Measurements from ENCODE around the gene GMCL1. TPM values are rescaled to one million over a fixed set of nuclear protein-coding genes. Genes with fewer than 3 reads are reported as not detected.
A peak's percentile ranks its signal among the peaks of the same experiment; 100 is the strongest.

The GMCL1 gene
- total and polyA plus RNA-seq, 9 of the 15 experiments (the other 6 are each of a cell fraction or from before 2014, with no cell fraction given) = 7.0 to 27.3 (median 15.4) TPM

DNA sequence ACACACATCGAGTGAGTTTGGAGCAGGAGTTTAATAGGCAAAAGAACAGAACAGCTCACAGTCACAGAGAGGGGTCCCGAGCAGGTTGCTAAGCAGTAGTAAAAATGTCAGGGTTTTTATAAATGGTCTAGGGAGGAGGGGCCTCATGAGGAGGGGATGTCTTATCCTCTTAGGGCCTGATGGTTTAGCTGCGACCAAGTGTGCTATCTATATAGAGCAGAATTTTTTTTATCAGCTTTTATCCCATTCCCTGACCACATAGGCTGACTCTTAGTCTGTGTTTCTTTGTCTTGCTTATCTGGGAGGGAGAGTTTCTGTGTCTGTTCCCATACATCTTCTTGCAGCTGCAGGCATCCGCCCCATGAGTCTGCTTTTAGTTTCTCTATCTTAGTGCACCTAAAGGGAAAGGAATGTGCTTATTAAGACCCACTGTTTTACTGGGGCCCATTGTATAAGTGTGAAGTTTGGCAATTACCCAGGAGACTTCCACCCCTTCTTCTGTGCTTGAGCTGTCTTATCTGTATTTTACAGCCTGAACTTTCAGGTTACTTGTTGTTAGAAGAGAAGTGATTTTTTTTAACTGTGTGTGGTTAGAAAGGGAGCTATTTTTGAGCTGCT is 30.4 kb upstream of the GMCL1 start (continued):
- TF ChIP-seq, protein P1, sequence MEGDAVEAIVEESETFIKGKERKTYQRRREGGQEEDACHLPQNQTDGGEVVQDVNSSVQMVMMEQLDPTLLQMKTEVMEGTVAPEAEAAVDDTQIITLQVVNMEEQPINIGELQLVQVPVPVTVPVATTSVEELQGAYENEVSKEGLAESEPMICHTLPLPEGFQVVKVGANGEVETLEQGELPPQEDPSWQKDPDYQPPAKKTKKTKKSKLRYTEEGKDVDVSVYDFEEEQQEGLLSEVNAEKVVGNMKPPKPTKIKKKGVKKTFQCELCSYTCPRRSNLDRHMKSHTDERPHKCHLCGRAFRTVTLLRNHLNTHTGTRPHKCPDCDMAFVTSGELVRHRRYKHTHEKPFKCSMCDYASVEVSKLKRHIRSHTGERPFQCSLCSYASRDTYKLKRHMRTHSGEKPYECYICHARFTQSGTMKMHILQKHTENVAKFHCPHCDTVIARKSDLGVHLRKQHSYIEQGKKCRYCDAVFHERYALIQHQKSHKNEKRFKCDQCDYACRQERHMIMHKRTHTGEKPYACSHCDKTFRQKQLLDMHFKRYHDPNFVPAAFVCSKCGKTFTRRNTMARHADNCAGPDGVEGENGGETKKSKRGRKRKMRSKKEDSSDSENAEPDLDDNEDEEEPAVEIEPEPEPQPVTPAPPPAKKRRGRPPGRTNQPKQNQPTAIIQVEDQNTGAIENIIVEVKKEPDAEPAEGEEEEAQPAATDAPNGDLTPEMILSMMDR (IDR thresholded peaks at IDR 0.05 in 2 of 3, conservative IDR thresholded peaks at IDR 0.05 in 1 of 3; ENCODE audit: insufficient read depth in 2 of 3, low read depth in 1 of 3, low read length in 3 of 3) = no peak
- peak; percentile 96 for TF ChIP-seq MAFG (tag; conservative IDR thresholded peaks at IDR 0.05)
- TF ChIP-seq HBP1 (CRISPR knock-in tag; IDR thresholded peaks at IDR 0.05) = peak; percentile 79; the same call in 1 of the 2 replicates
- no peak for TF ChIP-seq ZNF347 (CRISPR knock-in tag; IDR thresholded peaks at IDR 0.05; ENCODE audit: low read depth)
- TF ChIP-seq EZH2 (IDR thresholded peaks at IDR 0.05; ENCODE audit: borderline replicate concordance, low read depth, low read length) = peak; percentile 80; the same call in 1 of the 2 replicates
- TF ChIP-seq, protein P2, sequence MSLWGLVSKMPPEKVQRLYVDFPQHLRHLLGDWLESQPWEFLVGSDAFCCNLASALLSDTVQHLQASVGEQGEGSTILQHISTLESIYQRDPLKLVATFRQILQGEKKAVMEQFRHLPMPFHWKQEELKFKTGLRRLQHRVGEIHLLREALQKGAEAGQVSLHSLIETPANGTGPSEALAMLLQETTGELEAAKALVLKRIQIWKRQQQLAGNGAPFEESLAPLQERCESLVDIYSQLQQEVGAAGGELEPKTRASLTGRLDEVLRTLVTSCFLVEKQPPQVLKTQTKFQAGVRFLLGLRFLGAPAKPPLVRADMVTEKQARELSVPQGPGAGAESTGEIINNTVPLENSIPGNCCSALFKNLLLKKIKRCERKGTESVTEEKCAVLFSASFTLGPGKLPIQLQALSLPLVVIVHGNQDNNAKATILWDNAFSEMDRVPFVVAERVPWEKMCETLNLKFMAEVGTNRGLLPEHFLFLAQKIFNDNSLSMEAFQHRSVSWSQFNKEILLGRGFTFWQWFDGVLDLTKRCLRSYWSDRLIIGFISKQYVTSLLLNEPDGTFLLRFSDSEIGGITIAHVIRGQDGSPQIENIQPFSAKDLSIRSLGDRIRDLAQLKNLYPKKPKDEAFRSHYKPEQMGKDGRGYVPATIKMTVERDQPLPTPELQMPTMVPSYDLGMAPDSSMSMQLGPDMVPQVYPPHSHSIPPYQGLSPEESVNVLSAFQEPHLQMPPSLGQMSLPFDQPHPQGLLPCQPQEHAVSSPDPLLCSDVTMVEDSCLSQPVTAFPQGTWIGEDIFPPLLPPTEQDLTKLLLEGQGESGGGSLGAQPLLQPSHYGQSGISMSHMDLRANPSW (CRISPR knock-in tag; IDR thresholded peaks at IDR 0.05) = no peak
- TF ChIP-seq NR2F6 (CRISPR knock-in tag; IDR thresholded peaks at IDR 0.05) = no peak
- TF ChIP-seq, protein P3, sequence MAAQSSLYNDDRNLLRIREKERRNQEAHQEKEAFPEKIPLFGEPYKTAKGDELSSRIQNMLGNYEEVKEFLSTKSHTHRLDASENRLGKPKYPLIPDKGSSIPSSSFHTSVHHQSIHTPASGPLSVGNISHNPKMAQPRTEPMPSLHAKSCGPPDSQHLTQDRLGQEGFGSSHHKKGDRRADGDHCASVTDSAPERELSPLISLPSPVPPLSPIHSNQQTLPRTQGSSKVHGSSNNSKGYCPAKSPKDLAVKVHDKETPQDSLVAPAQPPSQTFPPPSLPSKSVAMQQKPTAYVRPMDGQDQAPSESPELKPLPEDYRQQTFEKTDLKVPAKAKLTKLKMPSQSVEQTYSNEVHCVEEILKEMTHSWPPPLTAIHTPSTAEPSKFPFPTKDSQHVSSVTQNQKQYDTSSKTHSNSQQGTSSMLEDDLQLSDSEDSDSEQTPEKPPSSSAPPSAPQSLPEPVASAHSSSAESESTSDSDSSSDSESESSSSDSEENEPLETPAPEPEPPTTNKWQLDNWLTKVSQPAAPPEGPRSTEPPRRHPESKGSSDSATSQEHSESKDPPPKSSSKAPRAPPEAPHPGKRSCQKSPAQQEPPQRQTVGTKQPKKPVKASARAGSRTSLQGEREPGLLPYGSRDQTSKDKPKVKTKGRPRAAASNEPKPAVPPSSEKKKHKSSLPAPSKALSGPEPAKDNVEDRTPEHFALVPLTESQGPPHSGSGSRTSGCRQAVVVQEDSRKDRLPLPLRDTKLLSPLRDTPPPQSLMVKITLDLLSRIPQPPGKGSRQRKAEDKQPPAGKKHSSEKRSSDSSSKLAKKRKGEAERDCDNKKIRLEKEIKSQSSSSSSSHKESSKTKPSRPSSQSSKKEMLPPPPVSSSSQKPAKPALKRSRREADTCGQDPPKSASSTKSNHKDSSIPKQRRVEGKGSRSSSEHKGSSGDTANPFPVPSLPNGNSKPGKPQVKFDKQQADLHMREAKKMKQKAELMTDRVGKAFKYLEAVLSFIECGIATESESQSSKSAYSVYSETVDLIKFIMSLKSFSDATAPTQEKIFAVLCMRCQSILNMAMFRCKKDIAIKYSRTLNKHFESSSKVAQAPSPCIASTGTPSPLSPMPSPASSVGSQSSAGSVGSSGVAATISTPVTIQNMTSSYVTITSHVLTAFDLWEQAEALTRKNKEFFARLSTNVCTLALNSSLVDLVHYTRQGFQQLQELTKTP (IDR thresholded peaks at IDR 0.05; ENCODE audit: low read depth in 1 of 2, partially characterized antibody in 2 of 2) = peak; percentile 23 to 95
- TF ChIP-seq, protein P4, sequence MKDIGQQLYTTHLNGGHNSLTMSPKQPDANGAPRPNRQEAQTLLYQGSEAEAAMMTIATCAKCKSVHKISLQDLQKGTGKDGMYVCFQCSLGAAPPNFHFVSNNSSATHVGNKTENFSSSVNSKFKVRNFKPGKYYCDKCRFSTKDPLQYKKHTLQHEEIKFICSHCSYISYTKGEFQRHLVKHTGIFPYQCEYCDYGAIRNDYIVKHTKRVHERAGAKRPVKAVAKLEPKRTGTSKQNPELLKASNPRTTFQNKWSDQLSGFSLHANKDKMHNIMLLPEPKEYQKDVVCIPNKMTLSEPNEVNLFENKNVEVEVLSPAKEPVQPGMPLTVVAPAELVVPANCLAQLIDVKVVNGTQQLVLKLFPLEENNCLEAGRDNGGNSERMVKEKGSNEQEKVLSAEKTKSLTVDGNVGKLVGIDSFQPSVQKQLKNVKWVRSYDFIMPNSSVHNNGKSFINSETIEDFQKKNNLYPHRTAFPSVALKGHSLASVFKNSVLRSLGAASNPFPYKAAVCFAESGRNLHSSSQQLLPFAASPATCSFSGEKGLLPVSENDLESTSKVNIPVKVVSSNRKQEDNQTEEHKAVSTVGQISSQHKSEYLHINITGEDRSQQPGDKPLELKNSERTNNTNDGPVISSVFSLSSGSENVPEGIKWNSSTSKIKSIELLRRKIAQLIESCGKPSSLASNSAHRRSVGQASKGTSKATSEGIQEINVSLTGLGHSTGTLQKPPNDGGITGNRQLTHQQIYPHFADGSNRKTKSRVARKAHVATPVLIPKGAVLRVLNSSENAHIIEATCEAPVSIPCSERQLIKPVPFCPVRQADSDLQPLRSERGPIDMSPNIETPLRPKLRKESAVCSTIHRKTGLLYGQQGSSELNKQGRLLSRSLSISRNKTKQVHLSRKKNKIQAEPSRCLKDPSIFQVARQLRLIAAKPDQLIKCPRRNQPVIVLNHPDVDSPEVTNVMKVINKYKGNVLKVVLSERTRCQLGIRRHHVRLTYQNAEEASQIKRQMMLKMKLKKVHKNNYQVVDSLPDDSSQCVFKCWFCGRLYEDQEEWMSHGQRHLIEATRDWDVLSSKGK (CRISPR knock-in tag; IDR thresholded peaks at IDR 0.05) = no peak
- TF ChIP-seq HOXB6 (CRISPR knock-in tag; IDR thresholded peaks at IDR 0.05; ENCODE audit: borderline replicate concordance) = no peak
- TF ChIP-seq ZNF384 (IDR thresholded peaks at IDR 0.05; ENCODE audit: low read depth, low read length) = peak; percentile 53
- TF ChIP-seq POLR2AphosphoS5 (IDR thresholded peaks at IDR 0.05; ENCODE audit: control insufficient read depth, insufficient read depth, low read depth, low read length) = peak; percentile 97
